Measurements from ENCODE around the gene RELB. TPM values are rescaled to one million over a fixed set of nuclear protein-coding genes. Genes with fewer than 3 reads are reported as not detected.

Gene RELB
- total and polyA plus RNA-seq, 9 of the 15 experiments (the other 6 are each of a cell fraction or from before 2014, with no cell fraction given): 0.15 to 1.1 (median 0.28) TPM; not detected in 2

DNA sequence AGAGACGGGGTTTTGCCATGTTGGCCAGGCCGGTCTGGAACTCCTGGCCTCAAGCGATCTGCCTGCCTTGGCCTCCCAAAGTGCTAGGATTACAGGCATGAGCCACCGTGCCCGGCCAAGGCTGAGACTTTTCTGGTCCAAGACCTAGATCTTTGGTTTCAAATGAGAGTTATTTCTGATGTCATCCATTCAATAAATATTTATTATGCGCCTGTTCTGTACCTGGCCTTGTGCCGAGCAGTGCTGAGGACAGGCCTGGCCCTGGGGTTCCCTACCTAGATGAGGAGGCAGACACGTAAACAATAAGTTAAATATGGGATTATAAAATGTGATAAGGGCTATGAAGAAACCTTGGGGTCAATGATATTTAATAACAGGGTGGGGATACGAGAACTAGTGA lies 4.5 kb downstream of the RELB start:
- no peak overlapping the region for H3K4me3 ChIP-seq
- BruUV-seq (replicated peaks): no TSS peak
- H3K4me1 ChIP-seq (replicated peaks in 1 of 2; ENCODE audit: control insufficient read depth in 2 of 2, insufficient read depth in 2 of 2, low read length in 2 of 2): peaks cover 15 to 33% of the 10 kb centered on the region in 2 experiments
- H3K9me1 ChIP-seq (ENCODE audit: control insufficient read depth, insufficient read depth, low read length): no peaks in the 10 kb centered on the region
- ATAC-seq (no peak), DNase-seq (ENCODE audit: extremely low read depth in 1 of 4, low spot score in 3 of 4) (no peak), FAIRE-seq (no peak)
- H3K79me2 ChIP-seq (ENCODE audit: control insufficient read depth, insufficient read depth, low read length): no peaks in the 10 kb centered on the region
- H3K36me3 ChIP-seq (ENCODE audit: control insufficient read depth, insufficient read depth, low read length): no peaks in the 10 kb centered on the region
- in situ Hi-C loops (cut with MboI) (no loop called here), intact Hi-C loops (cut with micrococcal nuclease) (no loop called here)
- H3K9ac ChIP-seq (ENCODE audit: insufficient read depth in 1 of 2, low read depth in 2 of 2, low read length in 2 of 2): no peak overlapping the region
- no peak overlapping the region for H3K4me2 ChIP-seq (ENCODE audit: insufficient read depth, low read length)
- H3K9me3 ChIP-seq (replicated peaks; ENCODE audit: control insufficient read depth, insufficient read depth, low read depth, low read length): no peaks in the 10 kb centered on the region
- POLR2A ChIA-PET: interaction anchor here (0.6 to 0.7 kb wide), 2 partner anchors 83 to 115 kb away, joined by 3 read pairs; no protein-coding TSS in a partner anchor
- CTCF ChIA-PET (ENCODE audit: low intra/inter-chr PET ratio): no interaction called here
- no peak overlapping the region for H2AFZ ChIP-seq (ENCODE audit: low read depth, low read length)
- no peaks in the 10 kb centered on the region for H4K20me1 ChIP-seq (replicated peaks; ENCODE audit: control insufficient read depth, insufficient read depth, low read length)
- no peak overlapping the region for H3K27ac ChIP-seq (ENCODE audit: extremely low read depth, low read depth, low read length)
- no peaks in the 10 kb centered on the region for H3K27me3 ChIP-seq (ENCODE audit: control insufficient read depth in 2 of 2, insufficient read depth in 2 of 2, low read length in 2 of 2)
- no peak for TF ChIP-seq ZNF165 (CRISPR knock-in tag; IDR thresholded peaks at IDR 0.05; ENCODE audit: borderline replicate concordance)
- no peak for TF ChIP-seq U2AF1 (optimal IDR thresholded peaks at IDR 0.05; ENCODE audit: low read depth, low read length)
- no peak for TF ChIP-seq ARNT (IDR thresholded peaks at IDR 0.05)
- TF ChIP-seq BCOR (IDR thresholded peaks at IDR 0.05): no peak
- TF ChIP-seq ZSCAN29 (IDR thresholded peaks at IDR 0.05): no peak
- 87% methylated on average over 9 of the region's 9 CpGs for WGBS (ENCODE audit: insufficient coverage, low coverage, missing lambda C conversion rate)

DNA sequence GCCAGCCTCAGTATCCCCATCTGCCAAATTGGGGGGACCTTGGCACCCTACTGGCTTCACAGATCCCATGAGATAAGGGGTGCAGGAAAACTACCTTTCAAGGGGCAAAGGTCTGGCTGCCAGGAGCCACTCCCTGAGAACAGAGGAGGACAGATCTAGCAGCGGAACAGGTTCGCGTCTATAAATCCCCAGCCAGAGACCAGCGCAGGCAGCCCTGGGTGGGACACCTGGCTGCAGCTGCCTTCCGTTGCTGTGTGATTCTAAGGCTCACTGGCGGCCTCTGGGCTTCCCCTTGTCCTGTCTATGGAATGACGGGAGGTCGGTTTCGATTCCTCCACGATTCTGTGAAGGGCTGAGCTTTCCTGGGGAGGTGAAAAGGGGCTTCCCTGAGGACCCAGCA lies 7.3 kb downstream of the RELB start:
- no peaks in the 10 kb centered on the region for H3K27me3 ChIP-seq (ENCODE audit: control insufficient read depth in 2 of 2, insufficient read depth in 2 of 2, low read length in 2 of 2)
- no peak for FAIRE-seq
- TF ChIP-seq EZH2 (IDR thresholded peaks at IDR 0.05; ENCODE audit: borderline replicate concordance, low read depth, low read length) (no peak), HNRNPH1 (optimal IDR thresholded peaks at IDR 0.05; ENCODE audit: low read depth, low read length) (no peak), CCNT2 (IDR thresholded peaks at IDR 0.05; ENCODE audit: borderline replicate concordance, extremely low read depth, insufficient read length, low read depth, low read length) (no peak), ZC3H4 (CRISPR knock-in tag; IDR thresholded peaks at IDR 0.05; ENCODE audit: borderline replicate concordance) (no peak)
- H3K9me1 ChIP-seq (ENCODE audit: control insufficient read depth, insufficient read depth, low read length): no peaks in the 10 kb centered on the region
- H3K4me2 ChIP-seq (ENCODE audit: insufficient read depth, low read length): no peak overlapping the region
- intact Hi-C loops (cut with micrococcal nuclease): no loop called here
- peaks cover 12 to 16% of the 10 kb centered on the region in 2 experiments for H3K4me1 ChIP-seq (replicated peaks in 1 of 2; ENCODE audit: control insufficient read depth in 2 of 2, insufficient read depth in 2 of 2, low read length in 2 of 2)
- no peak overlapping the region for H3K27ac ChIP-seq (ENCODE audit: extremely low read depth, low read depth, low read length)
- ChIA-PET CTCF (ENCODE audit: low intra/inter-chr PET ratio) (no interaction called here), POLR2A (no interaction called here)
- H3K79me2 ChIP-seq (ENCODE audit: control insufficient read depth, insufficient read depth, low read length): no peaks in the 10 kb centered on the region
- H3K4me3 ChIP-seq: no peak overlapping the region
- 38% methylated on average over 10 of the region's 10 CpGs for WGBS (ENCODE audit: insufficient coverage, low coverage, missing lambda C conversion rate)
- peak in 1 of 4 experiments; percentile 16 for DNase-seq (ENCODE audit: extremely low read depth in 1 of 4, low spot score in 3 of 4)
- H3K36me3 ChIP-seq (ENCODE audit: control insufficient read depth, insufficient read depth, low read length): no peaks in the 10 kb centered on the region
- BruUV-seq (replicated peaks): no TSS peak
- in situ Hi-C loops (cut with MboI): no loop called here
- H4K20me1 ChIP-seq (replicated peaks; ENCODE audit: control insufficient read depth, insufficient read depth, low read length): no peaks in the 10 kb centered on the region
- H3K9ac ChIP-seq (ENCODE audit: insufficient read depth in 1 of 2, low read depth in 2 of 2, low read length in 2 of 2): no peak overlapping the region
- ATAC-seq: peak; percentile 35; the same call in 1 of the 3 replicates
- no peaks in the 10 kb centered on the region for H3K9me3 ChIP-seq (replicated peaks; ENCODE audit: control insufficient read depth, insufficient read depth, low read depth, low read length)
- H2AFZ ChIP-seq (ENCODE audit: low read depth, low read length): peak overlapping the region; percentile 34

Data from K562 (cell line).